ENCODE results near the gene SLC33A1. TPM values are rescaled to one million over a fixed set of nuclear protein-coding genes. Genes with fewer than 3 reads are reported as not detected.

Gene SLC33A1
- total and polyA plus RNA-seq, 2 of the 13 experiments (the other 11 are each of a cell fraction or from before 2014, with no cell fraction given), result 20.0 to 32.1 TPM

GRCh38 chr3:155871746-155872158 lies 17.5 kb upstream of the SLC33A1 start:
- ATAC-seq (no peak), FAIRE-seq (no peak), DNase-seq (ENCODE audit: low spot score) (no peak)
- Histone ChIP-seq H3K4me1 (ENCODE audit: insufficient read depth, low read length) (peaks cover 62% of the 10 kb centered on the region), H3K9me3 (ENCODE audit: low read length) (no peaks in the 10 kb centered on the region), H3K27ac (ENCODE audit: extremely low read length, insufficient read depth, low read length) (peak overlapping the region; percentile 98), H2AFZ (ENCODE audit: low read length) (no peak overlapping the region), H3K9ac (ENCODE audit: insufficient read depth, low read depth, low read length) (peak overlapping the region; percentile 98), H3K79me2 (ENCODE audit: insufficient read depth, low read length) (peaks cover 60% of the 10 kb centered on the region), H3K4me3 (replicated peaks in 1 of 3; ENCODE audit: insufficient read depth in 1 of 3, low read depth in 2 of 3, low read length in 3 of 3) (peak overlapping the region; percentile 98 to 99 (median 99)), H3K36me3 (replicated peaks in 1 of 2; ENCODE audit: control insufficient read depth in 1 of 2, insufficient read depth in 2 of 2, low read length in 2 of 2) (no peaks in the 10 kb centered on the region), H3K4me2 (ENCODE audit: low read depth, low read length) (peak overlapping the region; percentile 81), H4K20me1 (ENCODE audit: insufficient read depth, low read length) (peaks cover 15% of the 10 kb centered on the region; the same call in 1 of the 2 replicates), H3K27me3 (ENCODE audit: control insufficient read depth in 1 of 2, insufficient read depth in 2 of 2, low read length in 2 of 2) (no peaks in the 10 kb centered on the region; a peak in 1 of 5 replicates)
- no peak for TF ChIP-seq EED (CRISPR knock-in tag; IDR thresholded peaks at IDR 0.05)
- TF ChIP-seq AFF4 (CRISPR knock-in tag; IDR thresholded peaks at IDR 0.05), result peak; percentile 50; the same call in 1 of the 2 replicates
- 0 out of 2 replicates have a peak, but pooled peaks have one; percentile 23 for TF ChIP-seq GABPB1 (CRISPR knock-in tag; IDR thresholded peaks at IDR 0.05)
- no peak for TF ChIP-seq ZFP91 (CRISPR knock-in tag; IDR thresholded peaks at IDR 0.05; ENCODE audit: borderline replicate concordance)
- TF ChIP-seq SAP130 (CRISPR knock-in tag; IDR thresholded peaks at IDR 0.05; ENCODE audit: low read depth), result 0 out of 2 replicates have a peak, but pooled peaks have one; percentile 52
- TF ChIP-seq HOXD1 (CRISPR knock-in tag; IDR thresholded peaks at IDR 0.05), result 0 out of 2 replicates have a peak, but pooled peaks have one; percentile 7
- TF ChIP-seq ZNF761 (CRISPR knock-in tag; conservative IDR thresholded peaks at IDR 0.05), result 0 out of 2 replicates have a peak, but pooled peaks have one; percentile 0
- intact Hi-C loops (cut with micrococcal nuclease; ENCODE audit: unreplicated experiment) (loop anchor here (2.0 to 5.0 kb wide), 3 partner anchors 17 to 159 kb away; partner anchors contain the start of gene SLC33A1), in situ Hi-C loops (cut with HindIII; ENCODE audit: extremely low pct_ligation_motif_present, low pct_unique_long_range_greater_than_20kb) (no loop called here)
- POLR2A ChIA-PET, result interaction anchor here (1.3 to 3.3 kb wide), 3 partner anchors 9 to 66 kb away, joined by 8 to 32 read pairs (median 10); partner anchors contain the start of genes C3orf33 and SLC33A1
- under 1% methylated on average over 14 of the region's 19 CpGs for WGBS (ENCODE audit: low lambda C conversion rate)
- no TSS peak for BruUV-seq (replicated peaks)
- CTCF ChIA-PET (ENCODE audit: low intra/inter-chr PET ratio, low total read pairs), result no interaction called here
